ENCODE results near the gene C1orf226. TPM values are rescaled to one million over a fixed set of nuclear protein-coding genes. Genes with fewer than 3 reads are reported as not detected.

C1orf226 gene
- total and polyA plus RNA-seq, 12 donors: 1.0 to 6.7 (median 5.3) TPM

DNA sequence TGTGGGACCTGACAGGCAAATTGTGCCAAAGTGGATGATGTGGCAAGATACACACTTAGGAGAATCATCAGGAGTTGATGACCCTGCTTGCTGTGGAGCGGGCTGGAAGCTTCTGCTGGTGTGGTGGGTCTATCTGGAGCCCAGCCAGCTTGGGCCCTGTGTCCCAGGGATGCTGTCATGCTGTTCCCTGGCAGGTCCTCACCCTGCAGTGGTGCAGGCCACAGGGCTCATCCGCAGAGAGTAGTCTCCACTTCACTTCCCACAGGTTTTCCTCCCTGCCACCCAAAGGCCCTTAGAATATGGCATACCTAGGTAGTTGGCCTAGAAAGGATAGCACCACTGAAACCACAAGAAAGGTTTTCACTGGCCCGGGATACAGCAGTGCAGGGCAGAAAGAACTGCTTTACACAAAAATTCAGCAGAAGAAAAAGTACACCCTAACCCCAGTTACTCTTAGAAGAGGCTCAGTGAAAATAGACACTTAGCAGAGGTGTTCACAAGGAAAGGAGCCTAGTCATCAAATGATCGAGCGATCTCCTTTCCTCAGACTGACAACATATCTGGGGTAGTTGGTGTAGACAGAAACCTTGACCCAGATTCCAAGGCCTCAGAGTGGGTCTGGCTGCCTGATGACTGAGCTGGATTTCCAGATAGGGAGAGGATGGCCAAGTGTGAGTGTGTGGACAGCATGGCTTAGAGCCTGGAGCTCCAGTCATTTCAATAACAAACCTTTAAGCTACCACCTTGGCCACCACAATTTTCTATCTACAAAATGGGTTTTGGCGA, 1.3 kb upstream of the C1orf226 start:
- intact Hi-C loops (cut with DNase I): loop anchor here in 1 of 10 donors (10.0 kb wide), 1 partner anchor 85 kb away; no protein-coding TSS in a partner anchor
- ATAC-seq (no peak), DNase-seq (no peak)
- 82 to 91% methylated on average over 6 of the region's 6 CpGs for WGBS, 2 donors
- no peaks in the 10 kb centered on the region for H3K36me3 ChIP-seq
- no peak overlapping the region for H3K27ac ChIP-seq
- H3K4me1 ChIP-seq: no peaks in the 10 kb centered on the region
- no peaks in the 10 kb centered on the region for H3K27me3 ChIP-seq
- no peak overlapping the region for H3K4me3 ChIP-seq
- H3K9me3 ChIP-seq: no peaks in the 10 kb centered on the region
- no peak for TF ChIP-seq CTCF (IDR thresholded peaks at IDR 0.05)

DNA sequence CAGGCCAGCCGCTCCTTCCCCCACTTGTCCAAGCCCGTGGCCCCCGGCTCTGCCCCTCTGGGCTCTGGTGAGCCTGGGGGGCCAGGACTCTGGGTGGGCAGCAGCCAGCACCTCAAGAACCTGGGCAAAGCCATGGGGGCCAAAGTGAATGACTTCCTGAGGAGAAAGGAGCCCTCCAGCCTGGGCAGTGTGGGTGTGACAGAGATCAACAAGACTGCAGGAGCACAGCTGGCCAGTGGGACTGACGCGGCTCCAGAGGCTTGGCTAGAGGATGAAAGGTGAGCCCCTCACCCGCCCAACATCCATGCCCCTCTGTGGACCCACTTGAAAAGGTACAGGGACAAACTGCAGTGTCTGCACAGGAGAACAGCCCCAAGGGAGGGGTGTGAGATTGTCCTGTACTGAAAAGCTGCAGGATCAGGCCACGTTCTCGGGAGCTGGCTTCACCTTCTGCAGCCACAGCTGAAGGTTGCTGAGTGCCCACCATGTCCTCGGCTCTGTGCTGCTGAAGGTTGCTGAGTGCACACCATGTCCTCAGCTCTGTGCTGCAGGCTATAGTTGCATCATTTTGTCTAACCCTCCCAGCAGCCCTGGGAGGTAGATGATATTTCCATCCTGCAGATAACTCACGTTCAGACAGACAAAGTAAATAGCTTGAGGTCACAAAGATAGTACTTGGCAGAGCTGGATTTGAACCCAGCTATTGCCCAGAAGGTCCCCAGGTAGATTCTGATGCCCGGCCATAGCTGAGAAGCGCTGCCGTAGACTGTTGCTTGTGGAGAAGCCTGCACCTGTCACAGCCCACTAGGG, 618 bp downstream of the C1orf226 start:
- intact Hi-C loops (cut with DNase I): loop anchor here in 1 of 10 donors (10.0 kb wide), 1 partner anchor 87 kb away; no protein-coding TSS in a partner anchor
- no peak overlapping the region for H3K4me3 ChIP-seq
- DNase-seq (no peak), ATAC-seq (no peak)
- H3K9me3 ChIP-seq: no peaks in the 10 kb centered on the region
- 85 to 90% methylated on average over 13 of the region's 13 CpGs for WGBS, 2 donors
- TF ChIP-seq CTCF (IDR thresholded peaks at IDR 0.05): no peak
- H3K27ac ChIP-seq: no peak overlapping the region
- no peaks in the 10 kb centered on the region for H3K36me3 ChIP-seq
- H3K27me3 ChIP-seq: no peaks in the 10 kb centered on the region
- H3K4me1 ChIP-seq: no peaks in the 10 kb centered on the region

DNA sequence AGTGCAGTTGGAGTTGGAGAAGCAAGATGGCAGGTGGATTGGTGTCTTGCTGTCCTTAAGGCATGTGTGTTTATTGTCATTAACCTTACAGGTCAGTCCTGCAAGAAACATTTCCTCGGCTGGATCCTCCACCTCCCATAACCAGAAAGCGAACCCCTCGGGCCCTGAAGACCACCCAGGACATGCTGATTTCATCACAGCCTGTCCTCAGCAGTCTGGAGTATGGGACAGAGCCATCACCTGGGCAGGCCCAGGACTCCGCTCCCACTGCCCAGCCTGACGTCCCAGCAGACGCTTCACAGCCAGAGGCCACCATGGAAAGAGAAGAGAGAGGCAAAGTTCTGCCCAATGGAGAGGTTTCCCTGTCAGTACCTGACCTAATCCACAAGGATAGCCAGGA, 1.6 kb downstream of the C1orf226 start:
- intact Hi-C loops (cut with DNase I): loop anchor here in 1 of 10 donors (10.0 kb wide), 1 partner anchor 88 kb away; no protein-coding TSS in a partner anchor
- no peaks in the 10 kb centered on the region for H3K36me3 ChIP-seq
- WGBS, 2 donors: 96 to 97% methylated on average over 6 of the region's 6 CpGs
- H3K4me1 ChIP-seq: no peaks in the 10 kb centered on the region
- DNase-seq: no peak
- no peak overlapping the region for H3K27ac ChIP-seq
- H3K4me3 ChIP-seq: no peak overlapping the region
- H3K27me3 ChIP-seq: no peaks in the 10 kb centered on the region
- TF ChIP-seq CTCF (IDR thresholded peaks at IDR 0.05): no peak
- no peaks in the 10 kb centered on the region for H3K9me3 ChIP-seq
- no peak for ATAC-seq

DNA sequence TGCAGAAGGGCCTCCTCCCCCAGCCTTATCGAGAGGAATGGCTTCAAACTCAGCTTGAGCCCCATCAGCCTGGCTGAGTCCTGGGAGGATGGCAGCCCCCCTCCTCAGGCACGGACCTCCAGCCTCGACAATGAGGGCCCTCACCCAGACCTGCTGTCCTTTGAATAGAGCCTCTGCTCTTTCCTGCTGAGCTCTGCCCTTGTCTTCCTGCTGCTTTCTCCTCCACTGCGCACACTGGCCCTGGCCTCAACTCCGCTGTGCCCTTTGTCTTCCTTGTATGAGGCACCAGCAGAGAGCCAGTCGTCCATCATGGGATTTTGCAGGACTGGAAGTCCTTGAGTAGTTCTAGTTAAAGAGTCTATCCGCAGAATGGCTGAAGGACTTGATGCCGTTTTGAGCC, 2.0 kb downstream of the C1orf226 start:
- DNase-seq (no peak), ATAC-seq (no peak)
- 90% methylated on average over 8 of the region's 8 CpGs for WGBS, 2 donors
- Histone ChIP-seq H3K4me1 (no peaks in the 10 kb centered on the region), H3K9me3 (no peaks in the 10 kb centered on the region), H3K4me3 (no peak overlapping the region), H3K36me3 (no peaks in the 10 kb centered on the region), H3K27ac (no peak overlapping the region), H3K27me3 (no peaks in the 10 kb centered on the region)
- intact Hi-C loops (cut with DNase I): loop anchor here in 1 of 10 donors (10.0 kb wide), 1 partner anchor 89 kb away; no protein-coding TSS in a partner anchor
- no peak for TF ChIP-seq CTCF (IDR thresholded peaks at IDR 0.05)
